Mononuclear cell (primary cell): ENCODE data around the gene TH. TPM values are rescaled to one million over a fixed set of nuclear protein-coding genes. Genes with fewer than 3 reads are reported as not detected.

Experiments
- H3K27me3 ChIP-seq: 2 replicates; pipeline ENCODE4 v1.6.0; 2011; ENCODE audit warnings: low read length, control low read depth; ENCODE audit not compliant: insufficient read depth
- H3K4me1 ChIP-seq: 2 replicates; pipeline ENCODE4 v1.5.1; 2011; ENCODE audit warnings: mild to moderate bottlenecking, low read length, control low read depth; ENCODE audit not compliant: insufficient read depth
- H3K4me3 ChIP-seq: 2 replicates; pipeline ENCODE4 v1.5.1; 2011; ENCODE audit warnings: mild to moderate bottlenecking, low read length, moderate library complexity
- H3K9me3 ChIP-seq: 2 replicates; pipeline ENCODE4 v1.5.1; 2011; ENCODE audit warnings: low read depth, mild to moderate bottlenecking, control low read depth, low read length
- total RNA-seq: library from RNA; depleted of rRNA; stranded (reverse); fragments of >200 nt; gene quantifications from one replicate; pipeline ENCODE4 v1.2.3, GENCODE V29; 2012

TH gene
- total RNA-seq, 1 donor: not detected

DNA sequence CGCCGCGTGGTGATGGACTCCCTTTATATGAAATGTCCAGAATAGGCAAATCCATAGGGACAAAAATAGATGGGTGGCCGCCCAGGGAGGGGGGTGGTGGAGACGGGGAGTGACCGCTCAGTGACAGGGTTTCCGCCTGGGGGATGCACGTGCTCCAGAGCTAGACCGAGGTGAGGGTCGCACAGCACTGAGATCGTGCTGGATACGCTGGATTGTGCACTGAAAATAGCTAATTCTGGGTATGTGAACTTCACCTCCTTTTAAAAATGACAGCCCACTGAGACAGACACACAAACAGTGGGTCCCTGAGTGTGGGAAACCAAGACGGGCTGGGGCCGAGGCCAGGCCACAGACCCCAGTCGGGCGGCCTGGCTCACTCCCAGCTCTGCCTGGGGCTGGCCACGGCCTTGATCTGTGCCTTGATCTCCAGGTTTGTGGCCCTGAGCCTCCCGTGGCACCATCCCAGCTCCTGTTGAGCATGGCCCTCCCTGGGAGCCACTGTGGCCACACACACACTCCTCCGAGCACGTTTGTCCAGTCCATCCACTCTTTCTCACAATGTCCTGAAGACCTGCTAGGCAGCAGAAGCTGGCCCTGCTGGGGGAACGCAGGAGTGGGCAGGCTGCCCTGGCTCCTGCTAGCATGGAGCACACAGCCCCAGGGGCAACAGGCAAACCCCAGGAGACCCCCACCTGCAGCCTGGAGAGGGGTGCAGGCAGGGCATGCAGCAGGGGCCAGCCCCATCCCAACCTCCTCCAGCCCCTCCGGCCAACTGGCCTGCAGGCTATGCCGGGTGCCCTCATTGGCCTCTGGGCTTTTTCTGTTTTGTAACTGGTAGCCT, 41.0 kb upstream of the TH start:
- H3K4me3 ChIP-seq: no peak overlapping the region
- H3K9me3 ChIP-seq: no peaks in the 10 kb centered on the region
- no peaks in the 10 kb centered on the region for H3K27me3 ChIP-seq
- peaks cover 26% of the 10 kb centered on the region for H3K4me1 ChIP-seq

DNA sequence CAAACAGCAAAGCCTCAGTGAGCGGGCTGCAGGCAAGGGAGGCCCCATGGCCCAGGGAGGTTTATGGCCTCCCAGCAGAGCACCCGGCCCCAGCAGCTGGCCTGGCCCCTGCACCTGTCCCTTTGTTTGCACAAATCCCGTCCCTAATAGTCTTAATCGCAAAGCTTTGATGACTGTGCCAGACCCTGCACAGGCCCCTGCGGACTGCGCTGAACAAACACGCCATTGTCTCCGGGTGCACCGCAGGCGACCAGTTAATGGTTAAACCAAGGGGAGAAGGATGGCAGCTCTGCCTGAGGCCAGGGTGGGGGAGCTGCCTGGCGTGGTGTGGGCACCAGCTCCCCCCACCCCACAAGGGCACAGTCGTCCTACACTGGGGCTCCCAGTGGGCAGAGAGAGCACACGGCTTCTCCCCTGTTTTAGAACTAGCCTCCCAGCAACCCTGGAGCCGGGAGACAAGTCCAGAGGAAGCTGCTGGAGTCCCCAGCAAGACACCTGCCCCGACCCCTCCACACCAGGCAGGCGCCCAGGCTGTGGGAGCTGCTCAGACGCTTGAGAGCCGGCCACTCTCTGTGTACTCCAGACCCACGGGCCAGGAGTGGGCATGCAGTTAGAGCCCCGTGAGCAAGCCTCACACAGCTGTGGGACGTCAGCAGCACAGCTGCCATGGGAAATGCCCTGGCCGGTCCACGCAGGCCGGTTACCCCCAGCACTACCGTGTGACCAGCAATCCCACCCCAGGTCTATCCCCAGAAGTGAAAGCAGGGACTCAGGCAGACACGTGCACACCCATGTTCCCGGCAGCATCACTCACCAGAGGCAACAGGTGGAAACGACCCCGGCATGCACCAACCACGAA, 39.7 kb upstream of the TH start:
- Histone ChIP-seq H3K4me1 (peaks cover 20% of the 10 kb centered on the region), H3K4me3 (no peak overlapping the region), H3K27me3 (no peaks in the 10 kb centered on the region), H3K9me3 (no peaks in the 10 kb centered on the region)

DNA sequence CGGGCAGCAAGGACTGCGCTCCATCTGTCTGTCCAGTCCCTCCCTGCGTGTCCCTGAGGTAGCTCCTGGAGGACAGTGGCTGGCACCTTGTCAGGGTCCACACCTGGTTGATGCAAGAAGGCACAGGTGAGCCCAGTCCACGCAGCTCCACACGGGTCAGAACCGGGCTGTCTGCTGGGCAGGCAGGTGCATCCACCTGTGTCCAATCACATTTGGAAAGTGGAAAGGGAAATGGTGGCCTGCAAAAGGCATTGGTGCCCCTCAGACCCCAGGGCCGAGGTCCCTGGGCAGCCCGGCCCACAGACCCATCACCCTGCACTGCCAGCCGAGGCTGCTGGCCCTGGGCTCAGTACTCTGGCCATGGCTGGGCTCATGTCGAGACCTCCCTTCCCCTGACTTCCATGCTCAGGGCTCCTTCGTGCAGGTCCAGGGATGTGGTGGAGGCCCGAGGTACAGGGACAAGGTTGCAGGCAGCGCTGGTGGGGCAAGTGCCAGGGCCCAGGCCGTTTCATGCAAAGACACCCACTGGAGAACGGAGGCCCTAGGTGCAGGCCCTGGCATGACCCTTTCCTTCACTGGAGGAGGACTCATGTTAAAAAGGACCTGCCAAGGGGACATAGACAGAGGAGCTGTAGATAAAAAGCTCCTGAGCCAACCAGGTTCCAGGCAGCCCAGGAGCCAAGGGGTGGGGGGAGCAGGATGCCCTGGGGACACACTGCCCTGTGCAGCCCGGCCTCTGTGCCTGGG, 38.9 kb upstream of the TH start:
- Histone ChIP-seq H3K9me3 (no peaks in the 10 kb centered on the region), H3K4me3 (no peak overlapping the region), H3K27me3 (no peaks in the 10 kb centered on the region), H3K4me1 (peaks cover 16% of the 10 kb centered on the region)

DNA sequence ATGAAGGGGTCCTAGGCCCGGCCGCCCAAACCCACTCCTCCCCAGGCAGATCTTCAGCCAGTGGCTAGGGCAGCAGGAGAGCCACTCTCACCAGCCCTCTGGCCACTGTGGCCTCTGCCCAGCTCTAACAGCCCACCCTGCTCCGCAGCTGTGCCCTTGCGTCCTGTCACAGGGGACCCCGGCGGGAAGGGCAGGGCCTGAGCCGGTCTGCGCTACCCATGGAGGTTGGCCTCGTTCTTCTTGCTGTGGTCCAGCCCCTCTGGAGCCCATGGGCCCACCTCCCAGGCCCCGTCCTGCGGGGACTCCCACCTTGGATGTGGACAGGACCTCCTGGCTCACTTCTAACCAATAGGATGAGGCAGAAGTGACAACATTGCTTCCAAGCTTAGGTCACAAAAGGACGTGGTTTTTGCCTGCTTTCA, 38.3 kb upstream of the TH start:
- Histone ChIP-seq H3K4me3 (no peak overlapping the region), H3K4me1 (peaks cover 16% of the 10 kb centered on the region), H3K27me3 (no peaks in the 10 kb centered on the region), H3K9me3 (no peaks in the 10 kb centered on the region)

DNA sequence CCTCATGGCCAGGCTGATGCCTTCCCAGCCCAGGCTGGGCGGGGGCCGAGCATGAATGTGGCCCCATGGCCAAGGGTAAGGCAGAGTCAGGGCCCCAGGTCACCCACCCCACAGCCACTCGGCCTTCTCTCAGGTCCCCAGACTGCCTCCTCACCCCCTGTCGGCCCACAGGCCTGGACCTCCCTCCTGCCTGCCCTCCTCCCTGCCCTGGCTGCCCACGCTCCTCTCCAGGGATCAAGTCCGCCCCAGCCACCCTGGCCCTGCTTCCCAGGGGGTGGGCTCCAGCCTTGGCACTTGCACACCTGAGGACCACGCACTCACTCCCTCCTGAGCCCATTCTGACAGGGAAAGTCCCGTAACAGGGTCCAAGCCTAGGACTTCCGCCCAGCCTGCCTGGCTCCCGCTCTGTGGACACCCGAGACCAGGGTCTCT, 37.8 kb upstream of the TH start:
- H3K9me3 ChIP-seq: no peaks in the 10 kb centered on the region
- no peak overlapping the region for H3K4me3 ChIP-seq
- peaks cover 16% of the 10 kb centered on the region for H3K4me1 ChIP-seq
- H3K27me3 ChIP-seq: no peaks in the 10 kb centered on the region

DNA sequence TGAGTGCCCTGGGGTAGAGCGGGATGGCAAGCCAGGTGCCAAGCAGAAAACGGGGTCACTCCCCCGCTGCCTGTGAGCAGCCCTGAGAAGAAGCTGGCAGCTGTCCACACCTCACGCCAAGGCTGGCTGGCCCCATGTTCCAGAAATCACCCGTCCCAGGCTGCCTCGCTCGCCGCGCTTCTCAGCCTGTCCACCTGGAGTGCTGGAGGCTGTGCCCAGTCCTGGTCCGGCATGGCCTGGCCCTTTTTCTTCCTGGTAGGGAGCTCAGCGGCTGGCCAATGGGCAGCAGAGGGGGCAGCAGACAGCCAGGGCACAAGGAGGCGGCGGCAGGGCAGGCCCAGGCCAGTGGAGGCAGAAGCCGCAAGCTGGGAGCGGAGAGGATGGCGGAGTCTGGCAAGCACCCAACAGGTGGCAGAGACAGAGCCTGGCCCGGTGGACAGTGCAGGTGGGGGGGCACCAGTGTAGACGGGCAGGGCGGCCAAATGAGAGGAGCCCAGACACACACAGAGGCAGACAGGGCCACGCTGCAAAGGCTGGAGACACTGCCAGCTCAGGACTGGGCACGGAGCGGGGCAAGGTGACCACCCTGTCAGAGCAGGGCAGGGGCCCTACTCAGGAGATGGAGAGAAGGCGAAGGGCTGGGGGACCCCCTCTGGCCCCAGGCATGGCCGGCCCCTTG, 37.2 kb upstream of the TH start:
- no peak overlapping the region for H3K4me3 ChIP-seq
- no peaks in the 10 kb centered on the region for H3K9me3 ChIP-seq
- no peaks in the 10 kb centered on the region for H3K27me3 ChIP-seq
- peaks cover 13% of the 10 kb centered on the region for H3K4me1 ChIP-seq

DNA sequence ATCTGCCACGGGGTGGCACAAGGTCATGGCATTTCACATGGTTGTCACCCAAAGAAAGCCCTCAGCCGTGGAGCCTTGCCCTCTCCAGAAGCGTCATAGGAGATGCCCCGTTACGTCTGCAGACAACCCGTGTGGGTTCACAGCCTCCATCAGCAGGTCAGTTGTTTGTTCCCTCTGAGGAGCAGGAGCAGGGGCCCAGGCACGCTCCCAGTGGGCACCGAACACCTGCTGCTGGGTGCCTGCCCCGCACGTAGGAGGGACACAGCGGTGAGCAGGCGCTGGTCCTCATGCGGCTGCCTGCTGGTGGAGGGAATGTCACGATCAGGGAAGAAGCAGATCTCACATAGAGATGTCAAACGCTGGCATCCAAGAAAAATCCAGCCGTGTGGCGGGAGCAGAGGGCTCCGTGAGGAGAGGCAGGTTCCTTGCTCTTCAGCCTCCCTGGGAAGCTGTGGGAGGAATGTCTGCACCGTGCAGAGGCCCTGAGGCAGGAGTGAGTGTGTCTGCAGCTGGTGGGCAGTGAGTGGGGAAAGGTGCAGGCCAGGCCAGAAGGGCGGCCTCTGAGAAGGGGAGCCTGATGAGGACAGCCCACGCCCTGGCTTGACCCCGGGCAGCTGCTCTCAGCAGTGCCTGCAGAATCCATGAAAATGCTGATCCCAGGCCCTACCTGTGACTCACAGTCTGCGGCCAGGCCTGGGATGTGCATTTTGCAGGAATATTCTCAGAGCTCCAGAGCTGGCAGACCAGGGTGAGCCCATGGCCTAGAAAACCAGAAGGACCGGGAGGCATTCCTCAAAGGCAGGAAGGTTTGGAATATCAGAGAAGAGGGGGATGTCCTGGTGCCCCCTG, 36.4 kb upstream of the TH start:
- Histone ChIP-seq H3K9me3 (no peaks in the 10 kb centered on the region), H3K4me3 (no peak overlapping the region), H3K27me3 (no peaks in the 10 kb centered on the region), H3K4me1 (peaks cover 6% of the 10 kb centered on the region)

DNA sequence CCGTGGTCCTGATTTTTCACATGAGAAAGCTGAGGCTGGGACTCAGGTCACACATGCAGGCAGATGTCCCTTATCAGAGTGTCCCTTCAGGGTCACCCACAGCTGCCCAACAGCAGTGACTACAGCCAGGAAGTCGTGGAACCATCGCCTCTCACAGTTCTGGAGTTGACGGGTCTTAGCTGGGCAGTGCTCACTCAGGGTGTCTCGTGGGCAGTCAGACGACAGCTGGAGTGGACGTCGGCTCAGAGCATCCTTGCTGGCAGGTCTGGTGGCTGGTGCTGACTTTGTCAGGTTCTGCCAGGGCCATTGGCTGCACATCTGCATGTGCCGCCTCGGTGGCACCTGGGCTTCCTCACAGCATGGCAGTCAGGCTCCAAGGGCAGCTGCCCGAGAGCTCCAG, 35.6 kb upstream of the TH start:
- H3K9me3 ChIP-seq: no peaks in the 10 kb centered on the region
- H3K27me3 ChIP-seq: no peaks in the 10 kb centered on the region
- H3K4me1 ChIP-seq: no peaks in the 10 kb centered on the region

DNA sequence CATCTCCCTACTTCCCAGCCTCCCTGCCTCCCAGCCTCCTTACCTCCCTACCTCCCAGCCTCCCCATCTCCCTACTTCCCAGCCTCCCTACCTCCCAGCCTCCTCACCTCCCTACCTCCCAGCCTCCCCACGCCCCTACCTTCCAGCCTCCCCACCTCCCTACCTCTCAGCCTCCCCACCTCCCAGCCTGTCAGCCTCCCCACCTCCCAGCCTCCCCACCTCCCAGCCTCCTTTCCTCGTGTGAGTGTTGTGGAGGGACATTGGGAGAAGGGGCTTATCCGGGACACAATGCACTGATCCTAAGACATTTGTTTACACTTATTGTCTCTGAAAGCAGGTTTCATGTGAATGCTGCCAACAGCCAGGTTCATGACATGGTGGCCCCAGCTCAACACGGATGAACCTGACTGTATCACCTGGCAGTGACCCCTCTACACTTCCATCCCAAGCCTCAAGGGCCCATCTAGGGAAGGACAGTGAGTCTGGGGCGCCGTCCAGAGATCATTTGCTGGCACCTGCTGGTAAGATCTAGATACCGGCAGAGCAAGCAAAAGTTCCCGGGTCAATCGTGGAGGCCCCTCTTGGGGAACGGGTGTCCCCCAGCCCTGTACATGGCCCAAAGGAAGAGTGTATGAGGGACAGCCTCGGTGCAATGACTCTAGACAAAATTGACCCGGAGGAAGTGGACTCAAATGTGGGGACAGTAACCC, 34.5 kb upstream of the TH start:
- Histone ChIP-seq H3K4me3 (no peak overlapping the region), H3K9me3 (no peaks in the 10 kb centered on the region), H3K27me3 (no peaks in the 10 kb centered on the region), H3K4me1 (no peaks in the 10 kb centered on the region)

More for the DNA sequence above, 35.6 kb upstream of the TH start:
- H3K4me3 ChIP-seq: no peak overlapping the region

DNA sequence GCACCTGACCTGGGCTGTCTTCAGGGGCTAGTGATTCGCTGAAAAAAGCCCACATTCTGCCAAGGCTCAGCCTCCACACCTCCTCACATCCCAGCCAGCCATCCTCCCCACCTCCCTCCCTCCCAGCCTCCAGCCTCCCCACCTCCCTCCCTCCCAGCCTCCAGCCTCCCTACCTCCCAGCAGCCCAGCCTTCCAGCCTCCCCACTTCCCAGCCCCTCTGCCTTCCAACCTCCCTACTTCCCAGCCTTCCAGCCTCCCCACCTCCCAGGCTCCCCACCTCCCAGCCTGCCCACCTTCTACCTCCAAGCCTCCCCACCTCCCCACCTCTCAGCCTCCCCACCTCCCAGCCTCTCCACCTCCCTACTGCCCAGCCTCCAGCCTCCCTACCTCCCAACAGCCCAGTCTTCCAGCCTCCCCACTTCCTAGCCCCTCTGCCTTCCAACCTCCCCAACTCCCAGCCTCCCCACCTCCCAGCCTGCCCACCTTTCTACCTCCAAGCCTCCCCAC, 33.7 kb upstream of the TH start:
- H3K27me3 ChIP-seq: no peaks in the 10 kb centered on the region
- H3K4me1 ChIP-seq: no peaks in the 10 kb centered on the region

DNA sequence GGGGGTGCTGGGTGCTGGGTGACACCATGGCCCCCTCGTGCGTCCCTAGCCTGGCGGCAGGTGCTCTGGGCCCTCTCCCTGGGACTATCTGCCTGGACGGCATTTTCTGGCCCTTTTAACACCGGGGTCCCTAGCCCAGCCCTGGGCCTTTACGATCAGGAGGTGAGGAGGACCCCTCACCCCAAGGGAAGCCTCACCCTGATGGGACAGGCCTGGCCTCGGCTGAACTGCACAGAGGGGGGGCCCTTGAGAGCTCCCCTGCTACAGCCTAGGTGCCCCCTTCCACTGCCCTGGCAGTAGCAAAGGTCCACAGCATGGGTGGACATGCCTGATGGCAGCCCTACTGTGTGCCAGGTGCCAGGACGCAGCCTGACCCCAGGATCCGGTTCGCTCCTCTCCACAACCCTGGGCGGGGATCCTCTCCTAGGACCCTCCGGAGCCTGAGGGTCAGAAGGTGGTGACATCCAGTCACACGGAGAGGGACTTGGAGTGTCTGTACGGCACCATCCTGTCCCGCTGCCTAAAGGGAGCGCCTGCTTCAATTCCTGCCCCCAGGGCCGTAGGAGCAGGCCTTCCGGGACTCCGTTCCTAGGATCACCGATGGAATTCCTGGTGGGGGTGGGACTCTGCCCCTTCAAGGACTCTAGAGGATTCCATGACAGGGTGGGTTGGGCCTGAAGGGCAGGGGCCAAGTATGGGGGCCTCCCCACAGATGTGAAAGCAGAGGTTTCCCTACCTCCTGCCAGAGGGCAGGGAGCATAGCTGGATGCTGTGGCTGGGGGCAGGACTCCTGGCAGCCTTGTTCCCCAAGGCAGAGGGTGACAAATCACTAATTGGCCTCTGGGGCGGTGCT, 33.0 kb upstream of the TH start:
- no peaks in the 10 kb centered on the region for H3K4me1 ChIP-seq
- no peak overlapping the region for H3K4me3 ChIP-seq
- H3K27me3 ChIP-seq: no peaks in the 10 kb centered on the region
- H3K9me3 ChIP-seq: no peaks in the 10 kb centered on the region

More for the DNA sequence above, 33.7 kb upstream of the TH start:
- no peaks in the 10 kb centered on the region for H3K9me3 ChIP-seq
- no peak overlapping the region for H3K4me3 ChIP-seq

DNA sequence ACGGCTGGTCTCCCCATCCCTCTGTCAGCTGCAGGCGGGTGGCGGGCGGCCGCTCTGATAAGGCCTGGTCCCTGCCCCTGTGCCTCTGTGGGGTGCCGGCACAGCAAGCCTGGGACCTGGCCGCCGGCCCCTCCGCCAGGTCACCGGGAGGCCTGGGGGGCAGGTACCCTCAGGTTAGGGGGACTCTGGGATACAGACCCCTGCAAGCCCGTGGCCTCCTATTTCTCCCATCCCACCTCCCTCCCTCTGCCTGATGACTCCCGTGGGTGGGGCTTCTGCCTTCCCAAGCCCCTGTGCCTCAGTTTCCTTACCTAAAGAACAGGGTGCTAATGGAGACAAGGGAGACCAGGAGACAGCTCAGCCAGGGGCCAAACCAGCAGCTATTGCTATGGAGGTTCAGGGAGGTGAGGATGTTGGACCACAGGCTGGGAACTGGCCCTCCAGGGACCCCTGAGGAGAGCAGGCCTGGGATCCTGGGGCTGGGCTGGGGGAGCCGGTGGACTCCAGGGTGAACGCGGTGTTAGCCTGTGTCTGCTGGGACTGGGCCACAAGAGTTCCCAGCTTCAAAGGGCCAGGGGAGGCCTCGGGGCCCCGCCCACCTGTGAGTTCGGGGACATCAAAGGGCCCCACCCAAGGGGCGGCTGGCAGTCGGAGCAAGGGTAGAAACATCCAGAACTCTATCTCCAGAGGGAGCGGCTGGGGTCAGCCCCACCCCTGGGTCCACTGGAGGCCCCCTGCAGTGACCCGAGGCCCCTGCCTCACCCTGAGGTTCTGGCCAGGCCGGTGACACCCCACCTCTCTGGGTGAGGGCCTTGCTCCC, 32.0 kb upstream of the TH start:
- Histone ChIP-seq H3K4me3 (no peak overlapping the region), H3K4me1 (no peaks in the 10 kb centered on the region), H3K27me3 (no peaks in the 10 kb centered on the region), H3K9me3 (no peaks in the 10 kb centered on the region)
